Hepatocyte (in vitro differentiated cells): Measurements from ENCODE around the gene FAM24B. TPM values are rescaled to one million over a fixed set of nuclear protein-coding genes. Genes with fewer than 3 reads are reported as not detected.

Source experiments
- DNase-seq: peaks from one replicate; pipeline ENCODE4 v3.0.0-alpha.2; 2016; ENCODE audit warnings: low spot score
- H2AFZ ChIP-seq: fragments of 200-600 bp; sonication (generic); 2 replicates; pipeline ENCODE4 v1.6.0; 2016; ENCODE audit warnings: antibody characterized with exemption, mild to moderate bottlenecking
- H3K27ac ChIP-seq: fragments of 200-600 bp; sonication (generic); 2 replicates; pipeline ENCODE4 v1.5.1; 2016; ENCODE audit warnings: mild to moderate bottlenecking
- H3K27me3 ChIP-seq: fragments of 200-600 bp; sonication (generic); 2 replicates; pipeline ENCODE4 v1.6.1; 2016
- H3K36me3 ChIP-seq: fragments of 200-600 bp; sonication (generic); replicated peaks from 2 replicates; pipeline ENCODE4 v1.5.1; 2016; ENCODE audit warnings: low read depth; ENCODE audit not compliant: insufficient read depth
- H3K4me1 ChIP-seq: fragments of 200-600 bp; sonication (generic); 2 replicates; pipeline ENCODE4 v1.5.1; 2016; ENCODE audit warnings: mild to moderate bottlenecking, moderate library complexity; ENCODE audit not compliant: insufficient read depth
- H3K4me2 ChIP-seq: fragments of 200-600 bp; sonication (generic); 2 replicates; pipeline ENCODE4 v1.6.0; 2016
- H3K4me3 ChIP-seq: fragments of 200-600 bp; sonication (generic); 2 replicates; pipeline ENCODE4 v1.5.1; 2016; ENCODE audit warnings: mild to moderate bottlenecking
- H3K79me2 ChIP-seq: fragments of 200-600 bp; sonication (generic); 2 replicates; pipeline ENCODE4 v1.6.0; 2017; ENCODE audit warnings: mild to moderate bottlenecking
- H3K9me2 ChIP-seq: fragments of 200-600 bp; sonication (generic); replicated peaks from 2 replicates; pipeline ENCODE4 v1.6.0; 2017; ENCODE audit warnings: mild to moderate bottlenecking; ENCODE audit not compliant: insufficient read depth
- H3K9me3 ChIP-seq: fragments of 200-600 bp; sonication (generic); 2 replicates; pipeline ENCODE4 v1.5.1; 2016; ENCODE audit warnings: low read depth, mild to moderate bottlenecking
- H4K20me1 ChIP-seq: fragments of 200-600 bp; sonication (generic); 2 replicates; pipeline ENCODE4 v1.6.0; 2016; ENCODE audit warnings: mild to moderate bottlenecking; ENCODE audit not compliant: insufficient read depth, poor library complexity, severe bottlenecking
- EZH2 ChIP-seq: fragments of 200-600 bp; sonication (generic); IDR thresholded peaks from 2 replicates; pipeline ENCODE4 v1.6.1; 2016; ENCODE audit warnings: antibody characterized with exemption, mild to moderate bottlenecking, borderline replicate concordance
- EZH2phosphoT487 ChIP-seq: fragments of 200-600 bp; sonication (generic); IDR thresholded peaks from one replicate; pipeline ENCODE4 v1.6.1; 2018; ENCODE audit warnings: antibody characterized with exemption, mild to moderate bottlenecking, low read depth, moderate library complexity; ENCODE audit not compliant: unreplicated experiment, severe bottlenecking
- WGBS: methylation state at CpG from one replicate; pipeline ENCODE4 v1.1.6; 2016; ENCODE audit warnings: low lambda C conversion rate; ENCODE audit errors: missing lambda C conversion rate; 5-methylcytosine and 5-hydroxymethylcytosine counted together
- polyA plus RNA-seq: library from polyadenylated mRNA; unstranded; fragments of >200 nt; fragmentation: Nextera tagmentation; extraction: Ambion mirVana; gene quantifications from 2 replicates; pipeline ENCODE4 v1.2.1, GENCODE V29; 2016
- total RNA-seq: library from RNA; depleted of rRNA; stranded (reverse); fragments of >200 nt; gene quantifications from 2 replicates; pipeline ENCODE4 v1.2.3, GENCODE V29; 2014
- TF ChIP-seq, protein P1 (sequence below): fragments of 200-600 bp; sonication (generic); IDR thresholded peaks from 2 replicates; pipeline ENCODE4 v1.5.1; 2016; ENCODE audit warnings: antibody characterized with exemption, mild to moderate bottlenecking; ENCODE audit not compliant: poor library complexity

FAM24B gene
- total and polyA plus RNA-seq, 2 experiments from 2014 or later, result not detected

DNA sequence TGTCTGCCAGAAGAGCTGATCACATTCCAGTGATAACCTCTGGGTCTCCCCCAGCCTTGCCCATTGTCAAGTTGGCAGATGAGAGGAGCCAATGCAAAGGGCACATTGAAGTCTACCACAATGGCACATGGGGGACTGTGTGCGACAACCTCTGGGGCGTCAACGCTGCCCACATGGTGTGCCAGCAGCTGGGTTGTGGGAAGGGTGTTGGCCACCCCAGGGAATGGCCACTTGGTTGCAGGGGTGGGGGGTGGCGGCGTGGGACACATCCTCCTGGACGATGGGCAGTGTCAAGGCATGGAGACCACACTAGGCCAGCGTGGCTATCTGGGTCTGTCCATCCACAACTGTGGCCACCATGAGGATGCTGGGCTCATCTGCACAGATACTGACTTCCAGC, 77.1 kb downstream of the FAM24B start:
- H3K4me3 ChIP-seq, result no peak overlapping the region
- TF ChIP-seq EZH2phosphoT487 (no peak), EZH2 (no peak)
- TF ChIP-seq, protein P1, sequence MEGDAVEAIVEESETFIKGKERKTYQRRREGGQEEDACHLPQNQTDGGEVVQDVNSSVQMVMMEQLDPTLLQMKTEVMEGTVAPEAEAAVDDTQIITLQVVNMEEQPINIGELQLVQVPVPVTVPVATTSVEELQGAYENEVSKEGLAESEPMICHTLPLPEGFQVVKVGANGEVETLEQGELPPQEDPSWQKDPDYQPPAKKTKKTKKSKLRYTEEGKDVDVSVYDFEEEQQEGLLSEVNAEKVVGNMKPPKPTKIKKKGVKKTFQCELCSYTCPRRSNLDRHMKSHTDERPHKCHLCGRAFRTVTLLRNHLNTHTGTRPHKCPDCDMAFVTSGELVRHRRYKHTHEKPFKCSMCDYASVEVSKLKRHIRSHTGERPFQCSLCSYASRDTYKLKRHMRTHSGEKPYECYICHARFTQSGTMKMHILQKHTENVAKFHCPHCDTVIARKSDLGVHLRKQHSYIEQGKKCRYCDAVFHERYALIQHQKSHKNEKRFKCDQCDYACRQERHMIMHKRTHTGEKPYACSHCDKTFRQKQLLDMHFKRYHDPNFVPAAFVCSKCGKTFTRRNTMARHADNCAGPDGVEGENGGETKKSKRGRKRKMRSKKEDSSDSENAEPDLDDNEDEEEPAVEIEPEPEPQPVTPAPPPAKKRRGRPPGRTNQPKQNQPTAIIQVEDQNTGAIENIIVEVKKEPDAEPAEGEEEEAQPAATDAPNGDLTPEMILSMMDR, result no peak
- no peaks in the 10 kb centered on the region for H3K9me2 ChIP-seq
- no peak overlapping the region for H3K27ac ChIP-seq
- 92% methylated on average over 6 of the region's 7 CpGs for WGBS
- no peaks in the 10 kb centered on the region for H3K79me2 ChIP-seq
- H3K27me3 ChIP-seq, result no peaks in the 10 kb centered on the region
- H3K36me3 ChIP-seq, result no peaks in the 10 kb centered on the region
- H3K9me3 ChIP-seq, result no peaks in the 10 kb centered on the region
- no peak overlapping the region for H2AFZ ChIP-seq
- no peaks in the 10 kb centered on the region for H4K20me1 ChIP-seq
- DNase-seq, result no peak
- H3K4me1 ChIP-seq, result no peaks in the 10 kb centered on the region
- no peak overlapping the region for H3K4me2 ChIP-seq

Other genes with a start within 250 kb of the FAM24B start
- gene C10orf120, start 179.7 kb downstream of the FAM24B start, total RNA-seq, result not detected in 2 replicates
- gene C10orf120, start 179.7 kb downstream of the FAM24B start, polyA plus RNA-seq, result not detected in 2 replicates
- 0.16 TPM in 1 of 2 replicates, not detected in the other for gene CUZD1, start 33.7 kb downstream of the FAM24B start, total RNA-seq
- 0.52 TPM in 1 of 2 replicates, not detected in the other for gene CUZD1, start 33.7 kb downstream of the FAM24B start, polyA plus RNA-seq
- gene FAM24A, start 31.0 kb upstream of the FAM24B start, total RNA-seq, result not detected in 2 replicates
- gene FAM24A, start 31.0 kb upstream of the FAM24B start, polyA plus RNA-seq, result not detected in 2 replicates
- 9.2 and 10.5 TPM in 2 replicates for gene C10orf88, start 74.6 kb upstream of the FAM24B start, total RNA-seq
- gene C10orf88, start 74.6 kb upstream of the FAM24B start, polyA plus RNA-seq, result 7.2 and 7.5 TPM in 2 replicates
- 6.3 and 7.6 TPM in 2 replicates for gene PSTK, start 100.8 kb upstream of the FAM24B start, total RNA-seq
- 7.4 and 10.3 TPM in 2 replicates for gene PSTK, start 100.8 kb upstream of the FAM24B start, polyA plus RNA-seq
- gene IKZF5, start 129.2 kb upstream of the FAM24B start, total RNA-seq, result 5.5 and 7.2 TPM in 2 replicates
- 5.9 and 8.5 TPM in 2 replicates for gene IKZF5, start 129.2 kb upstream of the FAM24B start, polyA plus RNA-seq
- 50.6 and 51.3 TPM in 2 replicates for gene ACADSB, start 129.4 kb upstream of the FAM24B start, total RNA-seq
- gene ACADSB, start 129.4 kb upstream of the FAM24B start, polyA plus RNA-seq, result 25.3 and 40.6 TPM in 2 replicates